Measurements from ENCODE around the gene GPS1.

GPS1 gene

GRCh38 chr17:82051776-82052637 is at the start of gene GPS1, which contains the start of gene RFNG:
TSS of gene GPS1 (plus strand) at chr17:82051898. CDS start at chr17:82051932, 34 bp downstream.
TSS of gene RFNG (minus strand) at chr17:82051811. CDS start at chr17:82051766, 45 bp downstream.
- DNase-seq, result peak; percentile 75

DNA sequence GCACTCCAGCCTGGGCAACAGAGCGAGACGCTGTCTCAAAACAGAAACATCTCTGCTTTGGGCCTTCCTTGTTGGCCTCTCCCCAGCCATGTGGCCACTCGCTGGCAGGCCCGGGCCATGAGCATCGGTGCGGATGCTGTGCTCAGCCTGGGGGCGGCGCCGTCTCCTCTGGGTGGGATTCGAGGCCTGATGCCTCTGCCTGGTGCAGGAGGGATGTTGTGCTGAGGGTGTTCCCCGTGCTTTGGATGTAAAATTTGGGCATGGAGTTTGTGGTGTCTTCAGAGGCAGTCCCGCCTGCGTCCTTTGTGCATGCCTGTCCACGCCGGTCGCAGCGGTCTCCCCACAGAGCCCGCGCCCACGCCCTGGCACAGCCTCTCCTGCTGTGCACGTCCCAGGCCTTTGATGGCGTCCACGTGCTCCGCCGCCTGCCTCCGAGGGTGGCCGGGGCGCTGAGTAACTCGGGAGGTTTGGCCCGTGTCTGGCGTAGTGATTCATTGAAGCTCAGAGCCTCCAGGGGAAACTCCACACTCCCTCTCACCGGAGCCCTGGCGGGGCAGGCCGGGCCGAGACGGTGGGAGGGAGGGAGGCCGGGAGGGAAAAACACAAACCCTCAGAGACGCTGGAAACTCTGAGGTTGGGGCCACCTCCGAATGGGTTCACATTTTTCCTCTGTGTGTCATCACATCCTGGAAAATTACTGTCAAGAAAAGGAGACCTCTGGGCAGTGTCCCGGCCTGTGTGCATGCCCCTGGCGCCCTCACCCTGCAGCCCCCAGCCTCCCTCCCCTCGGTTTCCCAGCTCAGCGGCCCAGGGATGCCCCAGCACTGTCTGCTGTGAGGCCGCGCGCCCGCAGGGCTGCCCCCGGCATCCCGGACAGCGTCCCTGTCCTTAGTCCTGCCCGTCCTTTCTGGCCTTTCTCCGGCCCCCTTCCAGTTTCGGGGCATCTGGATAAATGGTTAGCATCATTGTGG is 48.0 kb upstream of the GPS1 start:
- no peak for DNase-seq

DNA sequence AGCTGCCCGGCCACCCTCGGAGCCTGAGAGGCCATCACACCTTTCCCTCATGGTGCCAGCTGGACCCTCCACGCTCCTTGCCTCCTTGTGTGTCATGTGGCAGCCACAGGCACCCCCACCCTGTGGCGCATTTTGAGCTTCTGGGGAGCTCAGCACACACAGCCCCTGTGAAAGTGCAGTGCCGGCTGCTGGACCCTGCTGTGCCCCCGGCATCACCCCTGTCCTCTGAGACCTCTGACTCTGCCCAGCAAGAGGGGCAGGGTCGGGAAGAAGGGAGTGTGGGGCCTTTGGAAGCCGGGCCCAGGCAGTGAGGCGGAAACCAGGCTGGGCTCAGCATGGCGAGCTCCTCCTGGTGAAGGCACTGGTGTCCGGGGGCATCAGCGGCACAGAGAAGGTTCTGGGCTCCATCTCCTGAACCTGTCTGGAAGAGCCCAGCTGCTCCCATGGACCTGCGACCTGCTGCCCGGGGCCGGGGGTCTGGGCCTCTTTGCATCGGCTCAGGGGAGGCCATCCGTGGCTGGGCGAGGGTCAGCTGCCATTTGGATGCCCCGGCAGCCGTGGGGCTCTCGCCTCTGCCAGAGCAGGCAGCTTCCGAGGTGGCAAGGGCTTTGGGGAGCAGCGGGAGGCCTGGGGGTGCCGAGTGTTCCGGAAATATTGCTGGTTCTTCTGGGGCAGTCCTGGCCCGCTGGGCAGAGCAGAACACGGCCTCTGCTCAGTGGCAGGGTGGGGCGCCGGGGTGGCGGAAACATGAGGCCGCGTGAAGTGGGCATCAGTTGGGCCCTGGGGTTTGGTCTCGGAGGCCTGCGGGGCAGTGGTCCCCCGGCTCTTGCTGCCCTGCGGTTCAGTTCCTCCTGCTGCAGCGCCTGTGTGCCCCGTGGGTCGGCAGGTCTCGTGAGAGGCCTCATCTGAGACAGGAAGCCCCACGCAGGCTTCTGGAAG is 46.9 kb upstream of the GPS1 start:
- DNase-seq, result no peak

GRCh38 chr17:82005701-82006348 is 45.9 kb upstream of the GPS1 start:
- DNase-seq, result no peak

DNA sequence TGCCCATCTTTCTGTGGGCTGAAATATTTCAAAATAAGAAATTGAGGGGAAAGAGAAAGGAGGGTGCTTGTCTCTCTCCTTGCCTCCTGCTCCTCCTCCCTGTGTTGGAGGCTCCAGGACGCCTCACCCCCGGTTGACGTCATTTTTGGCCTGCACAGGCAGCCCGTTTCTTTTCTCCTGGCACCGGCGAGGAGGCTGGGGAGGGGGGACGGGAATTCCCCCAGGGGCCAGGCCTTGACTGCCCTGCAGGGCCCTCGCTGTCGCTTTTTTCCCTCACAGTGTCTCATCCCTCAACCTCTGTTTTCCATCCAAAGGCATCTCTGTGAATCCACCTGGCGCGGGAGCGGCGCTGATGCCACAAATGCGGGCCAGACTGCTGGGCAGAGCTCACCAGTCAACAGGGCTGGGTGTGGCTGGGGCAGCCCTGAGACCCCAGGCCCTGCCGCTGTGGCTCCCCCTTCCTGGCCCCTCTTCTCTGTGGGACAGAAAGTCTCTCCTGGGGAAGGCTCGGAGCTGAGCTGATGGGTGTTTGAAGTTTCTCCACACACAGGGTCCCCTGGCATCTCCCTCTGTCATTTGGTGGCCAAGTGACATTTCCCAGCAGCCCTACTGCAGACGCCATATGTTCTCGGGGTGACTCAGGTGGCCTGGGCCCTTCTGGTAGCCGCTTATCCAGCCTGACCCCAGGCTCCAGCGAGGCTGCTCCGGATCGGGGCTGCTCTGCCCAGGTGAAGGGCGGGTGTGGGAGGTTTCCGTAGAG is 45.0 kb upstream of the GPS1 start:
- no peak for DNase-seq

DNA sequence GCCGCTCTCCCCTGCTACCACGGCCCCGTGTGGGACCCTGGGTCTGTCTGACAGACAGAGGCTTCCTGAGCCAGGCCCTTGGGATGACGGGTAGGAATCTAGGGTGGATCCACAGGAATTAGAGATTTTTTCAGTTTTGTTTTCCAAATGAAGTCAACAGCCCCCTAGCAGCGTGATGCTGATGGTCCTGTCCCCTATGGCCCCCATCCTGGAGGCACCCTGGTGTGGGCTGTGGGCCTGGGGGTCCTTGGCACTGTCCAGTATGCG is 44.5 kb upstream of the GPS1 start:
- no peak for DNase-seq

GRCh38 chr17:82007495-82008257 is 44.0 kb upstream of the GPS1 start:
- DNase-seq, result no peak

DNA sequence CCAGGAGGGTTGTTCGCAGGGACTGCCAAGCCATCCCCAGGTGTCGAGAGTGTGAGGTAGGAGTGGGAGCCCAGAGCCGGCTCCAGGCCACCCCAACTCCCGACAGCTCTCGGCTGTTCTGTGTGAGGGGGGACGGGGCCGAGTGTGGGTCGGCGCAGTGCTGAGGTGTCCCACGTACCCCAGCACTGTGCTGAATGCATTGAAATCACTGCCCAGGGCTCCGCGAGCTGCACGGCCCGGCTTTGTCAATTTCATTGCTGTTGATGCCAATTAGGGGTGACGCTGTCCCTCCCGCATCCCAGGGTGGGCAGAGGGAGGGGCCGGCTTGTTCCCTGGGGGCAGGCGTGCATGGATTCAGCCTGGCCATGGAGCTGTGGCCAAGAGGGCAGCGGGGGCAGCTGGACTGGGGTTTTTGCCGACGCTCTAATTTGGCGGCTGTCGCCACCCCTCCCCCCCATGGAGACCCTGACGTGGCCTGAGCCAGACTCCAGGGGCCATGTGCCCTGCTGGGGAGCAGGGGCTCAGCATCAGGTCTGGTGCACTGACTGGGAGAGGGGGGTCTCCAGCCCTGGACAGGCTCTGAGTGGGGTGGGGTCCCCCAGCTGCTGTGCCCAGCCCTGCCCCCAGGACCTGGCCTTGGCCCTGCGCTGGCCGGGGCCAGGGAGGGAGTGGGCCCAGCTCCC is 43.3 kb upstream of the GPS1 start:
- DNase-seq, result no peak

GRCh38 chr17:82008941-82009405 is 42.7 kb upstream of the GPS1 start:
- DNase-seq, result no peak

- no peak for DNase-seq
Observed at GRCh38 chr17:82009413-82009812, 42.3 kb upstream of the GPS1 start.

DNA sequence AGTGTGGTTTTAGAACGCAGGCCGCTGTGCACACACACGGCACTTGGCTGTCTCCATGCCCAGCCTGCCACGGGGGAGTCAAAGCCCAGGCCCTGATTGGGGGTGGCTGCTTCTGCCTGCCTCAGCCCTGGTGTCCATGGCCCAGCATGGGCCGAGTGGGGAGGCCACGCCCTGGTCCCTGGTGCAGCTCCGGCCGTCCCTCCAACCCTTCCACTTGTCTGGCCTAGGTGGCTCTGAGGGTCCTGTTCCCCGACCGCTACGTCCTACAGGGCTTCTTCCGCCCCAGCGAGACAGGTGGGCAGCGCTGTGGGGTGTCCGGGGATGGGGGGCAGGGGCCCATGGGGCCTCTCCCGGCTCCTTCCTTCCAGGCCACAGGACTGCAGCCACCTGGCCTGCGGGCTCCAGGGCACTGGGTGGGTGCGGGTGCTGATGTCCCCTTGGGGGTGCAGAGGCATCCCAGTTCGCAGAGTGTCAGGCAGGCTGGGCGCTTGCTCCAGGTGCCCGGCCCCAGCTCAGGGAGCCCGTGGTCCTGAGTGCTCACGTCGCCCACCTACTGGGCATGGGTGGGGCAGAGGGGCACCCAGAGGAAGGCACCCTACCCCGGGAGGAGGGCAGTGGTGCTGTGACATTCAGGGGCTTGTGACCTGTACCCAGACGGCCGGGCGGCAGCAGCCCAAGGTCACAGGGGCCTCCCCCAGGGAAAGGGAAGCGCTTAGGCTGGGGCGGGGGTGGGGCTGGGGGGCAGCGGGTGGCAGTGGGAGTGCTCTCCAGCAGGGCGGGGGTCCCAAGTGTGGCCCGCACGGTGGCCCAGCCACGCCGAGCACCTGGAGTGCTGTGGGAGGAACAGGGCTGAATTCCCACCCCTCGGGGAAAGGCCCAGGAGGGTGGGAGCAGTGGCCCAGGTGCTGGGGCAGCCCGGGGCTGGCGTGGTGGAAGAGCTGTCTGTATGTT is 40.8 kb upstream of the GPS1 start:
- DNase-seq, result no peak

GRCh38 chr17:82011617-82012187 is 40.0 kb upstream of the GPS1 start:
- no peak for DNase-seq

- DNase-seq, result no peak
Observed at GRCh38 chr17:82012261-82012639, 39.4 kb upstream of the GPS1 start.

GRCh38 chr17:82012640-82013295 is 38.9 kb upstream of the GPS1 start:
- DNase-seq, result no peak

DNA sequence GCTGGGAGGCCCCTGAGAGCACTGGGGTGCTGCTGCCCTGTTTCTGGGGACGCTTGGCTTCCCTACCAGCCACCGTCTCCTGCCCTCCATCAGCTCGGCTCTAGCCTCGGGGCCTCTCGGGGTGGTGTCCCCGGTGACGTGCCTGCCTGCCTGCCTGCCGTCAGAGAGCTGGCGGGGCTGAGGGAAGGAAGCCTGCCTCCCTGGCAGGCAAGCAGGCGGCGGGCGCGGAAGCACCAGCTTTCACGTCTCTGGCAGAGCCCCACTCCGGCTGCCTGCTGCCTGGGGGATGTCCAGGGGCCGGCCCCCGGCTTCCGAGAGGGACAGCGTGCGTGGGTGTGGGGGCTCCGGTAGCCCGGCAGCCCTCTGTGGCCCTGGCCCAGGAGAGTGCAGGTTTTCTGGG is 38.4 kb upstream of the GPS1 start:
- no peak for DNase-seq

DNA sequence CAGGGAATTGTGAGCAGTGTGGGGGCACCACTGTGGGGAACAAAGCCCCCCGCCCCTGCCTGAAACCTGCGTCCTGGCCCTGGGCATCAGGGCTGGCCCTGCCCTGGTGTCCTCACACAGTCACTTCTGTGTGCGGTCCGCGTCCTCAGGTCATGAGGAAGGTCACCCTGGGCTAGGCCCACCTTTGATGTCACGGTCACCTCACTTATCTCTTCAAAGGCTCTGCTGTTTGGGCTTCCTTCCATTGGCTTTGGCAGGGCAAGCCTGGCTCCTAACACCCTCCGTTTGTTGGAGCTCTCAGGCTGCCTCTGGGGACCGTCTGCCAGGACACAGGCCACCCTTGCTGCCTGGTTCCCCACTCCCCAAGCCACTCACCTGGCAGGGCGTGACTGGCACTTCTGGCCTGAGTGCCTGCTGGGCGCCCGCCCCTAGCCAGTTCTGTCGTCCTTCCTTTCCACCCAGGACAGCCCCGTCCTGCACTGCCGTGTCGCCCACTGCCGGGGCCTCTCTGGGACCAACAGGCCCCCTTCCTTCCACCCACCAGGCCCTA is 37.9 kb upstream of the GPS1 start:
- no peak for DNase-seq

DNA sequence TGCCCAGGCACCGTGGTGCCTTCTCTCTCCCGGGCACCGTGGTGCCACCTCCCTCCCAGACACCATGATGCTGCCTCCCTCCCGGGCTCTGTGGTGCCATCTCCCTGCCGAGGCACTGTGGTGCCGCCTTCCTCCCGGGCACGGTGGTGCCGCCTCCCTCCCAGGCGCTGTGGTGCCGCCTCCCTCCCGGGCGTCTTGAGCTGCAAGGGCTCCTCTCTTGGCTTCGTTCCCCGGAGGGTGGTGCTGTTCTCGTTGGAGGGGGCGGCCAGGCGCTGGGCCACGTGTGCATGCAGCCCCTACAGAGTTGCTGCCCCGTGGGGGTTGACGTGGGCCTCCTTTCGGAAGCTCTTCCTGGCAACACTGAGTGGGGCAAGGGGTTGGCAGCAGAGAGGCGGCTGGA is 37.3 kb upstream of the GPS1 start:
- DNase-seq, result no peak

DNA sequence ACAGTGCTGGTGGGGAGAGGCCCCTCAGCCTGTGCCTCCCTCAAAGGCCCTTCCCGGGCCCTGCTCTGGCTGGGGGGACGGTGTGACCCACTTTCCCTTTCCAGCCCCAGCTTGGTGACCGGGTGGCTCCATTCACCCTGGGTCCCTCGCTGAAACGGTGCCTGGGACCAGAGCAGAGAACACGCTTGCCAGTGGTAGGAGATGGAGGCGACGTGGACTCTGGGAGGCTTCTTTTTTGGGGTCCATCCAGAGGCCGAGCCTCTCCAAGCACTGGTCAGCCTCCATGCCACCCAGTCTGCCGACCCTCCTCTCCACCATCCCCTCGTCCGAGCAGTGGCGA is 36.8 kb upstream of the GPS1 start:
- no peak for DNase-seq

Measured in OCI-M1 (cell line).